ENCODE measurements around the gene GOLGA1.
A peak's percentile ranks its signal among the peaks of the same experiment; 100 is the strongest.

GOLGA1 gene

DNA sequence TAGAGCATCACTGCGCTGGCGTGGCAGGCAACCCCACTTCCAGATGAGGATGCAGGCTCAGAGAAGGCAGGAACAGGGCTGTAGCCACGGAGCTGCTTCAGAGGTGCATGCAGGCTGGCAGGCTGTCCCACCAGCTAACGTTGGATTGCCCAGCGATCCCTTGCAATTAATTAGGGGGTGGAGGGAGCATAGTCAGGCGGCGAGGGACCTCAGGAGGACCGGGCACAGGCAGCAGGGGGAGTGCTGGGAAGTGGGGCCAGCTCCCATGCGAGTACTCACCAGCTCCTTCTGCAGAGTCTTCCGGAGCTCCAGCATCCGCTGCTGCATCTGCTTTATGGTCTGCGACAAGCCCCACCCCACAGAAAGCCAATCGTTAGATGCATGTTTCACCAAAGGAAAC lies 58.7 kb downstream of the GOLGA1 start:
- DNase-seq, result no peak

DNA sequence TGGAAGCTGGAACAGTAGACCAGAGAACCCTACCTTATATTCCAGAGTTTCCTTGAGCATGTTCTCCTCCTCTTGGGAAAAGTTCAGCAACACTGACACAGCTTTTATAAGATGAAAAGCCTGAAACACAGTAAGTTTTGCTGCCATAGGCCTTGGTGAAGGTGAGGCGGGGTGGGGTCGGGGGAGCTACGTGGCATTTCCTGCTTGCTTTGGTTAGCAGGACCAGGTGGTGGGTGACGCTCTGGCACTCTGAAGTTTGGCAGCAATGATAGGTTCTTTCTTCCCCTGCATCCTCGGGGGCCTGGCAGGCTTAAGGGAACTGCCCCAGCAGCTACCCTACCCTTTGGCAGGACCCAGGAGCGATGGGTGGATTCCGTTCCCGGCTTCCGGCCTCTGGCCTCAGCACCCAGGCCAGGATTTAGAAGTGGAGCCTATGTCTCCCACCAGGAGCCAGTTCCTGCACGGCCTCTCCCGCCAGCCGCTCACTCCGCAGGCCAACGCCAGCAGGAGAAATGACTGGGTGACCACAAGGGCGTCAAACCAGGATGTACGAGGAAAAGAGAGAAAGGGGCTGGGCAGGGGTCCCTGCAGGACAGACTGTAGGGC lies 59.6 kb downstream of the GOLGA1 start:
- no peak for DNase-seq

GRCh38 chr9:124880501-124880900 lies 60.4 kb downstream of the GOLGA1 start:
- no peak for DNase-seq

- DNase-seq, result no peak
Measured at GRCh38 chr9:124879226-124879625, 61.7 kb downstream of the GOLGA1 start.

- no peak for DNase-seq
Measured at GRCh38 chr9:124878518-124878917, 62.4 kb downstream of the GOLGA1 start.

DNA sequence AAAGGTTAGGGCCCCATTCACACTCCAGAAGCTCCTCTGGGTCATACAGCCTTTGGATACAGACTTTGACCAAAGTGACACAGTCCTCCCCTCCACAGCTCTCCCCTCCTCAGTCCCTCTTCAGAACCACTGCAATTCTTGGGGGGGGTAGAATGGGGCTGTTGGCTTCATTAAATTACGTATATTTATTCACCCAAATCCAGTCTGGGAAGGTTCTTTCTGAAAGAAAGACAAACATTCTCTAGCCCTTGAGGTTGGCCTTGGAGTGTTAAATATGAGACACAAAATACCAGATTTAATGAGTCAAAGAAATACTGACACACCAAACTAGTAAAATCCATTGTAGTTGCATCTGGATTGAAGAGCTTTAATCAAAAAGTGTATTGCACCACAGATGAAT lies 62.9 kb downstream of the GOLGA1 start:
- no peak for DNase-seq

GRCh38 chr9:124877021-124877782 lies 63.7 kb downstream of the GOLGA1 start:
- DNase-seq, result no peak

DNA sequence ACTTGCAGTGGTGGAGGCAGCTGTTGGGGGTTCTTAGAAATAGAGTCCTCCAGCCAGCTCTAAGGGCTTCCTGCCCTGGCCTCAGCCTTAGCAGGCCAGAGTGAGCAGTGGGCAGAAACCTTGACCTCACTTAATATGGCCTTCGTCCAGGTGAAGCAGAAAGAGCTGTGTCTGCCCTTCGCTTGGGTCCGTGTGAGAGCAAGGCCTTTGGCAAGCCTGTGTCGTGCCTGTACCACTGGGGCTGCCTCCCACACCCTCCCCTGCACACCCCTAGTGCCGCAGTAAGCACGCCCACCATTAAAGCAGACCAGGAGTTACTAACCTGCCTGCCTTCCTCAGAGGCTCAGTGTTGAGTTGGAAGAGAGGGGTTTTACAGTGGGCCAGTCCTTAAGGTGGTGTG lies 65.4 kb downstream of the GOLGA1 start:
- DNase-seq, result no peak

- no peak for DNase-seq
Measured at GRCh38 chr9:124873664-124874063, 67.2 kb downstream of the GOLGA1 start.

DNA sequence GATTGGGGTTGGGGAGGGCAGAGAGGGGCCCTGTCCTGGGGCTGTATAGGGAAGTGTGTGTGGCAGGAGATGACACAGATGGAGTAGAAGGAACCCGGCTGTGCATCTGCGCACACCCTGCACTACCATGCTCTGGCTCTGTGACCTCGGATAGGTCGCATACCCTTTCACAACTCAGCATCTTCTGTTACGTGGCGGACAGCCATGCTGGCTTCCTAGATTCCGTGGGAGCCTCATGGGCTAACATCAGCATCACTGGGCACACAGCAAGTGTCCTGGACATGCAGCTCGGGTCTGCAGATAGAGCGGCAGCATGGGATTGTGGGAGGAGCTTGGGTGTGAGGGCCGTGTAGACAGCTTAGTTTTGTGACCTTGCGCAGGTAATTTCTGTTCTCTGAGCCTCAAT lies 69.7 kb downstream of the GOLGA1 start:
- no peak for DNase-seq

GRCh38 chr9:124870723-124871122 lies 70.2 kb downstream of the GOLGA1 start:
- DNase-seq, result no peak

DNA sequence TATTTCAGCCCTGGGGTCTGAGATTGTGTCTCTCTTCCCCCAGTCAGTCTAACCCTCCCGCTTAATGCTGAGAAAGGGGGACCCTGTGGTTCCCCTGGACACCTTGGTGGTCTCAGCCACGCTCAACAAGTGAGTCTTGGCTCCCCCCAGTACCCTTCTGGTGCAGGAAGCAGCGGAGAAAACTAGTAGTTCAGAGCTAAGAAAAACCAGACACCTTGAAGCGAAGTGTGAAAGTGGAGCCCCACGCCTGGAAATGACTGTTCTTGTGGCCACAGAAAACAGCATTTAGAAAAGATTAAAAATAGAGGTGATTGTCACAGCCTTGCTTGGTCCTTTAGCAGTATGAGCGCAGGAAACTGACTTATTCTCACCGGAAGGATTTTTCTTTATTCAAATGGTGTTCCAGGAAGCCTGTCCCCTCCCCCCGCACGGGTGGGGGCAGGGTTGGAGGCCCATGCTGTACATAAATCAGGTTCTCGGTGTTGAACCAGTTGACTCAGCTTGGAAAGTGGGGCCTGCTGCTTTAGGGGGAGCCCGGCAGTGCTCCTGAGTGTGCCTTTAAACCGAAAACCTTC lies 70.8 kb downstream of the GOLGA1 start:
- peak; percentile 17 for DNase-seq

DNA sequence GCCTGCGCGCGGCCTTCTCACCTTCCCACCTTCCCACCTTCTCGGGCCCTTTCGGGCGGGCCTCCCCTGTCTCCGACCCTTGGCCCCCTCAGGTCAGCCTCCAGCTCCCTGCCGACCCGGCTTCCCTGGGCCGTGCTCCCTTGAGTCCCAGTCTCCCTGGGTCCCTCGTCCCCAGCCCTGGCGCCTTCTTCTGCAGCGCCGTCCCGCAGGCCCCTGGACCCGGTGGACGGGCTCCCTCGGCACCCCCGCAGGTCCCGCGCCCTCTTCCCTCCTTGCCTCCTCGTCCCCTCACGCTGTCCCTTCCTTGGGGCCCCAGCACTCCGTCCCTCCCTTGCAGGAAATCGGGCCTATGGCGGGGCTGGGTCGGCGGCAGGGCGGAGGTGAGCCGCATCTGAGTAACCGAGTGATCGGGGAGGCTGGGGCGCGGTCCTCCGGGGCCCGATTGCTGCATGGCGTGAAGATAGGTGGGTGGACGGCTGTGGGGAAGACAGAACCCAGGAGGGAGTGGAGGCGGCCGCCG lies 71.4 kb downstream of the GOLGA1 start:
- no peak for DNase-seq

DNA sequence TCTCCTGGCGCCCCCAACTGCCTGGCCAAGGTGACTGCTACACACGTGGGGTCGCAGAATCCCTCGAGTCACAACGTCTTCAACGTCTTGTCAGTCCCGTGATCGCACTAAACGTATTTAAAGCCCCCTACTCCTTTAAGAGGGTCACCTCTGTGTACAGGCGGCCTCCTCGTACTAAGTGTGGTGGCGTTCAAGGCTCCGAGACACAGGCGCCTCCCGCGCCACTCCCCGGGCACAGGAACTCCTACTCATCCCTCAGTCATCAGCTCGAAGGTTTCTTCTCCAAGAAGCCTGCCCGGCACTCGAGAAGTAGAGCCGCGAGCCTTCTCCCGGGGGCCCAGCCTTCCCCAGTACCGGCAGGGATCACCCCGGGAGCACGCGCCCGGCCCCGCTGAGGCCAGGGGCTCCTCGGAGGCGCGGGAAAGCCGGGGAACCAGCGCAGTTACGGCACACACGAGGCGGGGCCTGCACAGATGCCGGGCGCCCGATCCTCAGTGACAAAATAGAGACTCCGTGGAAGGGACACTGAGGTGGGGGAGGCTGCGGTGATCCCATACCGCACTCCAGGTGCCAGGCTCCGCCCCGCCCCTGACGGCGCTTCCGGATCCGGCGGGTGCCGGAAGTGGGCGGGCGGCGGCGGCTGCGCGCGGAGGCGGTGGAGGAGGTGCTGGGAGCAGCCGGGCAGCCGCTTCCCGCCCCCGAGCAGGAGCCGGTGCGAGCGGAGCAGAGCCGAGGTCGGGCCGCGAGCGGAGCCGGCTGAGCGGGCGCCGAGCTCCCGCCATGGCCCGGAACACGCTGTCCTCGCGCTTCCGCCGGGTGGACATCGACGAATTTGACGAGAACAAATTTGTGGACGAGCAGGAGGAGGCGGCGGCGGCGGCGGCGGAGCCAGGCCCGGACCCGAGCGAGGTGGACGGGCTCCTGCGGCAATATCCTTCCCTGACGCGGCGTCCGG lies 72.1 kb downstream of the GOLGA1 start:
- peak; percentile 83 for DNase-seq

DNA sequence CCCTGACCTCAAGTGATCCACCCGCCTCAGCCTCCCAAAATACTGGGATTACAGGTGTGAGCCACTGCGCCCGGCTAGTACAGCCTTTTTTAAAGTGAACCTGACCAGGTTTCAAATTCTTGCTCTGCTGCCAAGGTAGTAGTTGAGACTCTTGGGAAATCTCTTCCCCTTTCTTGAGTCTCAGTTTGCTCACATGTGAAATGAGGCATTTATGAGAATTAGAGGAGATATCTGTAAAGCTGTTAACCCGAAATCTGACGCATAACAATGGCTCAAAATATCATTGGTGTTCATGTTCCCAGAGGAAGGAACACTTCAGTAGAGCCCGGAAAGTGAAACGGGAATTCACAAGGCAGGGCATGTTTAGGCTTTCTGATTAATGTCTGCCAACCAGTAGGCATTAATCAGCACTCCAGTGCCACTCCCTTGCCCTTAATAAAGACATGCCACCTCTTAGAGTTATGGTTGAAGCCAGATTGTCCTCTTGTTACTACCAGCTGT lies 77.5 kb downstream of the GOLGA1 start:
- DNase-seq, result no peak

GRCh38 chr9:124861342-124862229 lies 79.3 kb downstream of the GOLGA1 start, which contains the start of the genes ARPC5L and RPL35:
TSS of gene ARPC5L (plus strand) at chr9:124862130. CDS start at chr9:124869291, 7,161 bp downstream.
TSS of gene RPL35 (minus strand) at chr9:124861957. CDS start at chr9:124861912, 45 bp downstream.
- peak; percentile 94 for DNase-seq

DNA sequence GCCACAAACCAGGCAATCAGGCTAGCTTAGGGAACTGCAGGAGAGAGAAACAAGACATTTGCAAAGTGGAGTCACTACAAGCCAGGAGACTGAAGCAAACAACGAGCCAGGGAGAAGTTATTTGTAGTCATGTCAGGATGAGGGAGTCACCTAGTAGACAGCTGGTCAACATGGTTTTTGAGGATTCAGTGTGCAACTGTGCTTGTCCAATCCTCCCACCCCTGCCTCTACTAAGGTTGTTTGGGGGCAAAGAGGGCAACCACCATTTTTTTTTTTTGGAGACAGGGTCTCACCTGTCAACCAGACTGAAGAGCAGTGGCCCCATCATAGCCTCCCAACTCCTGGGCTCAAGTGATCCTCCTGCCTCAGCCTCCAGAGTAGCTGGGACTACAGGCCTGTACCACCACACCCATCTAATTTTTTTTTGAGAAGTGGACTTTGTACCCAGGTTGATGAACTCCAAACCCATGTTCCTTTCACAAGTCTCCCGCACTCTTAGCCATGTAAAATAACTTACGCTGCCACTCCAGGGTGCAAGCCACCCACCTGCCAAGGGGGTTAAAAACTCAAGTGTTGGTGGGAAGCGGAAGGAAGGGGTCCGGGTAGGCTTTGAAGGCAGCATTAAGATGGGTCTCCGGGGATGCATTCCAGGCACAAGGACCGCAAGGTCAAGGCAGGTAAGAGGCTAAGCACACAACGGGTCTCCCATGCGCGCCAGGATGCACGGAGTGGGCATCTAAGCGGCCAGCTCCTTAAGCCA lies 80.1 kb downstream of the GOLGA1 start:
- DNase-seq, result no peak

GRCh38 chr9:124859803-124860581 lies 80.9 kb downstream of the GOLGA1 start:
- no peak for DNase-seq

- no peak for DNase-seq
Measured at GRCh38 chr9:124858330-124859046, 82.4 kb downstream of the GOLGA1 start.

All from fibroblast of skin of scalp (primary cell).